ELR (cell line): Measurements from ENCODE around the gene UBA3.

Experiments used
- DNase-seq: peaks from one replicate; pipeline ENCODE4 v3.0.0-alpha.2; 2015; ENCODE audit warnings: low read depth

The UBA3 gene

DNA sequence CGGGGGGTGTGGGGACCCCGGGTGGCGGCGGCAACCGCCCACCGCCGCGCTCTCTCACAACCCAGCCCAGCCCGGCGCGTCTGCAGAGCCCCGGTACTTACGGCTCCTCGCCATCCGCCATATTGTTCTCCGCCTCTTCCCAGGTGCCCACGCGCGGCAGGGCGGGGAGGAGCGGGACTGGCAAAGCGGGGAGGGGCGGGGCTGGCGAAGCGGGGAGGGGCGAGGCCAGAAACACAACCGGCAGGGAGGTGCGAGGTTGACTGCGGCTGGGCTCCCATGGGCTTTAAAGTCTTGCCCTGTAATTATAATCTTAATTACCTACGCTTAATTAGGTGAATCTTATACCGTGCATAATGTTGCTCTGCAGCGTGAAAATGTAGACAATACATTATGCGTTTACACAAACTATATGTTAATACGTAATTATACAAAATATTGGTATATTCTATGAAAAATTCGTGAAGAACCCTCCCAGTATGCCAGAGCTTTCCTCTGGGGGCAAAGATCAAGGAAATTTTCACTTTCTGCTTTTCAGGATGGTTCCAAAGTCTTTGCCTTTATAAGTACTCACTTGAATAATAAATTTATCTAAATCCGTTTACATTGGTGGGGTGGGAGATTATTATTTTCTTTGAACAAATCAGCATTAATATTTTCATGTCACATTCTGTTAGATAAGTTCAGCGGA is at the start of gene UBA3:
Gene UBA3 (minus strand): TSS at position 133 of the 688 bp plus-strand sequence. CDS start 12 bp downstream, at position 121.
- DNase-seq: peak; percentile 90

DNA sequence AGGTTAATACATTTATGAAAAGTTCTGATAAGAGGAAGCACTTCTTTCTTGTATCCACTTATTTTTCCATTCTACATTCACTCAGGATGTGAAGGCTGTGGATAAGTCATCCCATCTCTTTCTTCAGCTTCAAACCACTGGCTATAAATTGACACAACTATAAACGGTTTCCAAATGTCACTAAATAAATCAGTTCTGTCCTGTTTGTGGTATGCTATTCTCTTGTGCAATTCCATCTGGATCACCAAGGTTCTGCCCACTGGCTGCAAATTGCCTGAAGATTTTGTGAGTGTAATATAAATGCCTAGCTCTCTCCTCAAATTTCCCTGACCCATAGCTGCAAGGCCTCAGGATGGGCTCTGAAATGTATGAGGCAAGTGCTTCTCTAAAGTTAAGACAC is 49.4 kb upstream of the UBA3 start:
- no peak for DNase-seq

DNA sequence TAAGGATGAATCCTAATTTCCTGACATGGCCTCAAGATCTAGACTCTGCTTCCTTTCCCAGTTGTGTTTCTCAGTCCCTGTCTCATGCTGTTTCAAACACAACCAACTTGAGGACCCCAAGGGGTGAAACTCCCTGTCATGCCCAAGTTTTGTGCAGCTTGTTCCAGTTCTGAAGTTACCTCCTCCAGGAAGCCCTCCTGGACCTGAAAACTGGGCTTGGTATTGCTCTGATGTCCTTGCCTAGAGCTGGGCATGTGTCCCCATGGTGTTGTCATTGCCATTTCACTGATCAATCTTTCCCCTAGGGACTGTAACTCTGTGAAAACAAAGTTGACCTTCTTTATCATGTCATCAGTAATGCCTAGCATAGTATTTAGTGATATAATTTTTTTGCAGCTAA is 48.3 kb upstream of the UBA3 start:
- DNase-seq: no peak

DNA sequence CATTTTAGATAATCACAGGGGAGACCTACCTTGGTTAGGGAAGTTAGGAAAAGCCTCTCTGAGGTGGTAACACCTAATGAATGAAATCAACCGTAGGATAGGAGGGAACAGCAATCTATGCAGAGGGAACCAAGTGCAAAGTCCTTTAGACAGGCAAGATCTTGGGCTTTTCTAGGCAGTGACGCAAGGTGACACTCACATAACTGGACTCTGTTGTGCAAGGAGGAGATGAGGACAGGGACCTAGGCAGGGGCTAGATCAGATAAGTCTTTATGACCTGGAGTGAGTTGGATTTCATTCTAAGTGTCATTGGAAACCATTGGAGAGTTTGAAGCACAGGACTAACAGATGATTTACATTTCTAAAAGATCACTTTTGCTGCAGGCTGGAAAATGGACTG is 46.8 kb upstream of the UBA3 start:
- no peak for DNase-seq

DNA sequence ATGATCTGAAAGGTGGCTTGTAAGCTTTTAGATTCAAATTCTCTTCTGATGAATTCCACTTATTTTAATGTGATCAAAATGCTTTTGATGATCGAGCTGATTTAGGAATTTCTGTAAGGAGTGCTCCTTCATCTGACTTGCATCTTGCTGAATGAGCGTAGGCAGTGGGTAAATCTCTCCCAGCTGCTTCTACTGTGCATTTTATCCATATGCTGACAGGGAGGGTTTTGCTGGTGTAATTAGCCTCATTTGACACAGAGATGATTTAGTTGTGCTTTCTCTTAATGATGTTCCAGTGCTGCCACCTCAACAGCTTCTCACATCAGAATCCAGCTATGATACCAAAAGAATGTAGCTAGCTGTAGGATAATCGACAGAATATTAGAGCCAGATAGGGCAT is 46.1 kb upstream of the UBA3 start:
- no peak for DNase-seq

DNA sequence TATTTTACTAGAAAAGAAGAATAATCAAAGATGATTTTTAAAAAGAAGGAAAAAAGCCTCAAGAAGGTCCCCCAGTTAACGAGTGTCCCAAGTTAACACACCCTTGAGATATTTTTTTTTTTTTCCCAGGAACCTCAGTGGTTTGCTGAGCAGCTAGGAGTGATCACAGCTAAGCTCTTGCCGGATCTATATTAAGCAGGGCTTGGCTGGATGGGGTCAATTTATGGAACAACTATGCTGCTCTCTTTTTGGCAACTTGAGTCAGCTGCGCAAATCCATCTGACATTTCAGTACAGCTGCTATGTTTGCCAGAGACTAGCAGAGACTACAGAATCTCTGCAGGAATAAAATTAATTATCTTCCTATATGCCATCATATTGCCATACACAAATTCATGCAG is 42.2 kb upstream of the UBA3 start, which contains the start of gene LMOD3:
Gene LMOD3 (minus strand): TSS at position 193 of the 400 bp plus-strand sequence. CDS start 209 bp downstream, outside the sequence.
- no peak for DNase-seq

DNA sequence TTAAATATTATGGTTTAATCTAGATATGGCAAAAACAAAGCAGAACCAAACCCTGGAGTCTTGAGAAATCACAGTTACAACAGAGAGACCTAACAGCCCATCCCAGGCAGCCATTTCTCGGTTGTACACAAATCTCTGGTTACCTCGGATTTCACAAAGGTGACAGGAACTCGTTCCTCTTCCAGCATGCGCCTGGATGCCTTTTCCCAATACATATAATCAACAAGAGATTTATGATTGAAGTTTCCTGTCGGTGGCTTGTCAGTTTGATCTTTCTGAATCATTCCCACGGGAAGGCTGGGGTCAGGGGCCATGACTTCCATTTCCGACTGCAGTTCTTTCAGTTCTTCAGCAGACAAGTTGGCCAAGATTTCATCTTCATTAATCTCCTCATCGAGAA is 41.8 kb upstream of the UBA3 start:
- DNase-seq: no peak

DNA sequence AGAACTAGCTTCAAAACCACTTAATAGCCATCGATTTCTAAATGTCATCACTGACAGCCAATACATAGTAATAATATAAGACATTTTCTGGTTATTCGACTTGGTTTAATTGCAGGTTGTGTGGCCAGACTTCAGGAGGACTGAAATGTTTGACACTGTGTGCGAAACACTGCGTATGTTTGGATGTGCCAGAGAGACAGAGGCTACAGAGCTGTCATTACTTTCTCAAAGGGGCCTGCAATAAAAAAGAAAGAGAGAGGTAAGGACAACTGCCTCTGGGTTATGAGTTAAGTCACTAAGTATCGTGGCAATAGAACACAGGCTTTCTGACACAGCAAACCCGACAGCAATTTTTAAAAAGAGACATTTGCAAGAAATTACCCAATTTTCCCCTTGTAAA is 41.3 kb upstream of the UBA3 start:
- DNase-seq: no peak

DNA sequence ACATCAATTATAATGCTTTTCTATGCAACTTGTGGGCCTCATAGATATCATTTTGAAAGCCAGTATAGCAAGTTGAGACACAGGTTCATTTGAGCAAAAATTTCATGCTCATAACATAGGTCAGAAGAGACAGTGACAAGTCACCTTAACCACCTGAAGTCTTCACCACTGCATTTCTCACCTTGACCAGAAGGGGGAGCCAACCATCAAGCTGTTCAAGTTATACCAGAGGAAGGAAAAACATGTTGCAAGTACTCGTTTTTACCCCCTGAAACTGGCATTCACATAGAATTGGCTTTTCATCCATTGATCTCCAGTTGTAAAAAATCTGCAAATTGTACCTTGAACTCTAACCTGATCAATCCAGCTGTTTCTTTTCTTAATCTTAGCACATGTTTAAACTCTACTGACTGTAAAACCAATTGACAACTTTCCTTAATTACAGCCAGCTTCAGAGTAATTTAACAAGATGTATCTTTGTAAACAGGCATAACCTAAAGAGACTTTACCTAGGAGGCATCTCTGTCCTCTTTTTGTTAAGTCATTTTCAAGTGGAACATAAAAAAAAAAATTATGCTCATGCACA is 40.8 kb upstream of the UBA3 start:
- DNase-seq: peak; percentile 73

DNA sequence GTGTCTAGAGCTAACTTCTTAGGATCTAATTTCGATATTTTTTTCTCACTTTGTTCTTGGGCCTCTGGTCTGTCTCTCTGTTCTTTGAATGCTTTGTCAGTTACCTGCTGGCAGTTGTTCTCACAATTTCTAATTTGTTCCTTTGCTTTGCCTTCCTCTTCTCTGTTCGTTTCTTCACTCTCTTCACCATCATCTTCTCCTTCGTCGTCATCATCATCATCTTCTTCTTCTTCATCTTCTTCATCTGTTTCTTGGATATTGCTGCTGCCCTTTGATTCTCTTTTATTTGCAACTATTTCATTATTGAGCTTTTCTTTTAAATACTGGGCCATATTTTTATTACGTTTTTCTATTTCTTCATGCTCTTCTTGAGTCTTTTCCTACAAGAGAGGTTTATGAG is 39.5 kb upstream of the UBA3 start:
- no peak for DNase-seq

DNA sequence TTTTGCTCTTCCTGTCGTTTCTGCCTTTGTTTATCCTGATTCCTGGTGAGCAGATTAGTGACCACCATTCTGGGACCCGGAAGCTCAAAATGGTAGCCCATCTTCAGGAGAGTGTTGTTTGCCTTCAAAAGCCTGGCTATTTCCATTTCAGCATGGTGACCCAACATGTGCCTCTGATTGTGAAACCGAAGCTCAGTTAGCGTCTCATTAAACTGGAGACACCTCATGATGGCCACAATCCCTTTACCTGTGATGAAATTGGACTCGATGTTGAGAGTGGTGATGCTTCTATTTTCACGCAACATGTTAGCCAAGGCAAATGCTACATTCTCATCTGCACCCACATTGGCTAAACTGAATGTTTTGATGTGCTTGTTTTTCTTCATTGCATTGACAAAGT is 39.0 kb upstream of the UBA3 start:
- no peak for DNase-seq

DNA sequence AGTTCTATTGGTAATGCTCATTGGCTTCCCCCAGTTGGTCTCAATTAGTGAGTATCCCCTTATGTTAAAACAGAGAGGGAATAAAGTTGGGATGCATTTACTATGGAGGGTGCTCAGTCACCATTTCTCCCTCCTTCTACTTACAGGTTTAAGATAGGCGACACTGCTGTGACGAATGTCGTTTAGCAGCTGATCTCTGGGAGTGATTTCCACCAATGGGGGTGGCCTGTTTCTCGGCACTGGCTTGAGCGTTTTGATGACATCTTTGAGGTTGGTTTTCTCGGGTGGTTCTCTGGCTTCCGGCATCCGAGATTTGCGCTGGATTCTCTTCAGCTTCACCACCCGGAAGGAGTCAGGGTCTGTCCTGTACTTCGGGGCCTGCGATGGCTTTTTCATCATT is 38.4 kb upstream of the UBA3 start:
- no peak for DNase-seq

DNA sequence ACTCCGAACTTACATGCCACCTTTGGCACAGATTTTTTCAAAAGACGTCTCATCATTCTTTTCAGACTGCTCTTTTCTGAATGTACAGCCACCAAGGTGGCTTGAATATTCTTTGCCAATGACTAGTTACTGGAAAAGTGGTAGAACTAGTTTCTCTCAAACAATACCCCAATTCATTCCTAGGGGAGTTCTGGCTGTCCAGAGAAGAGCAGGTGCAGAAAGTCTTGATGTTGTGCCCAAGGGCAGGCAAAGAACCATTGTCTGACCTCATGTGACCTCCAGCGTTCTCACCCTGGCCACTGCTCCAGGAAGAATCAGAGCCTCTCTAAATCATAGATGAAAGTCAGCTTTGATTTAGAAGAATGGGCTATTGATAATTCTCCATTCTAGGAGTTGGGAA is 36.7 kb upstream of the UBA3 start:
- no peak for DNase-seq

DNA sequence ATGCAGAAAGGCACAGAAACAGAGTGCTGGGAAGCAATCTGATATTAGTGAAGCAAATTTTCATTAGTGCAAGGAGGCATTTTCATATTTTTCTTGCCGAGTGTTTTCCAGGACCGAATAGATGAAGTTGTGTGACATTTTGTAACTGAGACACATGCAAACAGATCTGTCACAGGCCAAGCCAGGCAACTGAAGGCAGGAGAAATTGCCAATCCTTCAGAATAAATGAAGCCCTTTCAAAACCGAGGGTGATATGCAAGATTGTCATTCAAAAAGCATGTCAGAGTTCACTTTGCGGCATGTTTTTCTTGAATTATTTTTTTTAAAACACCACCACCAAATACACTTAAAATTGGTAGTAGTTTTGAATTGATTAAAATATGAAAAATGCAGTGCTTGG is 36.0 kb upstream of the UBA3 start:
- no peak for DNase-seq

DNA sequence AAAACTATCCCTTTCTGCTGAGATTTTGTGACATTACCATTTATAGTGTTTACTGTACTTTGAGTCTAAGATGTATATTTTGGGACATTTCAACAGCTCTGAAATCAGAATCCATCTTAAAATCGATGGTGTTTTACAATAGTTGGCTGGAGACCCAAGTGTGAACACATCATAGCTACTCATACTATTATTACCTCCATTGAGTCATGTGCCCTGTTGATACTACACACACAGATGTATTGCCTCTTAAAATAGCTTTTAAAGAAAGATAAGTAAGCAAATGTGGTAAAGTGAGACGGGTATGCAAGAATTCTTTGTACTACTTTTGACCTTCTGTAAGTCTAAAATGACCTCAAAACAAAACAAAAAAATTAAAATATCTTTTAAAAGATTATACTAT is 35.6 kb upstream of the UBA3 start:
- DNase-seq: peak; percentile 52

DNA sequence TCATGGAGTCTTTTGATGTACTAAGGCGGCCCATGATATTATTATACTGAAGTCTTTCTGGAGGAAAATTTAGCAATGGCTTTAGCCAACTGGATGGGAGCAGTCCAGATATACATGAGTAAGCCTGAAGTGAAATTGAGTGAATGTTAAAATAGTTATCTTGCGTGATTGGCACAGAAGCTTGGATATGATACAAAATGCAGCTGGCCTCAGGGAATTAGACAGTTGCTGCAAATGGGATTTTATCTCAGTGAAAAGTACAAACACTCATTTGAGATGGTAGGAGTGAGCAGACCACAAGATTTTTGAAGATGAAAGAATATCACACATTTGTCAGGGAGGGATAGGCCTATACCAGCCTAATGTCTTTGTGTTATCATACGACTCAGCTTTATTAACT is 33.4 kb upstream of the UBA3 start:
- no peak for DNase-seq

DNA sequence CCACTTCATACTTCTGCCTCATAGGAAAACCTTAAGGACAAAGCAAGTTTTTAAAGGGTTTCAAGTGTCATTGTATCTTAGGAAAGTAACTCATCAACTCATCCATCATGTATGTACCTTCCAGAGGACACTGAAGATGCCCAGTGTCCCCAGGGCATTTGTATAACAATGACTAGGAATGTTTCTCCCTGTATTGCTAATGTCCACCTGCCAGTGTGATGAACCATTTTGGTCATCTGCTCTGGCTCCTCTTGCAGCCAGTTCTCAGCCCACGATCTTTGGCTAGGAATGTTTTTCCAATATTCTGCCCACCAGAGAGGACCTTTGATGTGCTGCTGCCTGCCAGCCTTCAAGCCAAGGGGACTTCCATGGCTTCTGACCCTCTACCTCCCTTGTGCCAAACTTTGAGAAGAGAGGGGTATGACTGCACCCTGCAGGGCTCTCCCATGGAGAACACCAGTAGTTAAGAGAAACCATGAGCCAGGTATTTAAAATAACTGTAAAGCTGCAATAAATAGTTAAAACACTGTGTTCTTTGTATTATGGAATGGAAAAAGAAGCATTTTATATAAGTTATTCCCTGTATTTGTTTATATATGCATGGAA is 30.9 kb upstream of the UBA3 start:
- no peak for DNase-seq

DNA sequence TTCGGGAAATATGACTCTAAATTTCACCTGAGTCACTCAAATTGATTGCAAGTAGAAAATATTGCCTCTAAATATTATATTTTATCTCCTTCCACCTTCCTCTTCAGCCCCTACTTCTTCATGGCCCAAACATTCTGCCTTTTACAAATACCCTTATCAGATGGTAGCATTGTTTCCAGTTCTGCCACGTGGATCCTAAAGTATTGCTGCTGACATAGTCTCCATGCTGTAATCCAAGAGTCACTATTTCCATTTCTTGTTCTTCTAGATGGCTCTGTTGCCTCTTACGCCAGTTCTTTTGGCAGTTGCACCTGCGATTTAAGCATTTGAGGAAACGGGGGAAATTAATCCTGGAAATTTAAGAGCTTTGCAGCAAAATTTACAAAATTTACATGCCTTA is 28.6 kb upstream of the UBA3 start:
- DNase-seq: no peak

DNA sequence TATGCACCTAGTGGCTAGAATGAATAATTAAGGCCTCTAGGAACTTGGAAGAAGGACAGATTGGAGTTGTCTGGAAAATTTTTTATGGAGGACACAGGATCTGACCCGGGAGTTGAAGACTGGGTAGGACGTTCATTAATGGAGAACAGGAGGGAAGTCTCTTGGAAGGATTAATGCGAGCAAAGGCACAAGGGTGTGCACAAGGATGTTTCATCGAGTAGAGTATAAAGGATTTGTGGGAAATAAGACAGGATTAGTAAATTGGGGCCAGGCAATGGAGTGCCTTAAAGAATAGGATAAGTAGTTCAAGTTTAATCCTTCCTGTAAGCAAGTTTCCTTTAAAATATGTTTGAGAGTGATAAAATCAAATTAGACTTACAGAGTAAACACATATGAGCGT is 27.7 kb upstream of the UBA3 start:
- DNase-seq: no peak

DNA sequence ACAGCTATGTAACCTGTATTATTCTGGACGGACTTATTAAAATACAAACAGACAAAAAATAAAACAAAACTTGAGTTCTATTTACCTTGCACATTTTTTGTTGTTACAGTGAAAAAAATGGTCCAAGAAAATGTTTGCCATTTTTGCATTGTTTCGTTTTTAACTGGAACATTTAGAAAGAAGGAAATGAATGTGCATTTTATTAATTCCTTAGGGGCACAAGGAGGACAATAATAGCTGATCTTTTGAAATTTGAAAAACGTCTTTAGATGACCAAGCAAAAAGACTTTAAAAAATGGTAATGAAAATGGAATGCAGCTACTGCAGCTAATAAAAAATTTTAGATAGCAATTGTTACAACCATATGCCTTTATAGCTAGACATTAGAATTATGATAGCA is 25.2 kb upstream of the UBA3 start:
- DNase-seq: no peak

DNA sequence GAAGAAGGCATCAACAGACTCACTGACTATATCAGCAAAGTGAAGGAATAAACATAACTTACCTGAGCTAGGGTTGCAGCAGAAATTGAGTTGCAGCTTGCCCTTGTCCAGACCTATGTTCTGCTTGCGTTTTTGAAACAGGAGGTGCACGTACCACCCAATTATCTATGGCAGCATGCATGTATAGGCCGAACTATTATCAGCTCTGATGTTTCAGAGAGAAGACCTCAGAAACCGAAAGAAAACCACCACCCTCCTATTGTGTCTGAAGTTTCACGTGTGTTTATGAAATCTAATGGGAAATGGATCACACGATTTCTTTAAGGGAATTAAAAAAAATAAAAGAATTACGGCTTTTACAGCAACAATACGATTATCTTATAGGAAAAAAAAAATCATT is 24.4 kb upstream of the UBA3 start:
- no peak for DNase-seq

DNA sequence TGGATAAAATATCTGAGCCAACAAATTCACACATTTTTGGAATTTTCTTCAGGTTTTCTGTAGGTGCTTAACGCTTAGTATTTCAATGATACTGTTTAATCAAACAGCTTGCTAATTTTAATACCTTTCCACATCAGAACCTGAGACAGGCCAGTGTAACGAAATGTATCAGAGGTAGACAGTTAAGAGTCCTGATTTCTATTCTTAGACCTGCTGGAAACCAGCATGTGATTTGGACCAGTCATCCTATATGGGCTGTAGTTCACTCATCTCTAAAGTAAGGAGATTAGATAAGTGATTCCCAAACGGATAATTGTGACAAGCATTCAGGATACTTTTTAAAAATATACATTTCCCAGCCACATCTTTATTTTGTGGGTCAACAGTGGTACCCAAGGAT is 23.0 kb upstream of the UBA3 start:
- no peak for DNase-seq

DNA sequence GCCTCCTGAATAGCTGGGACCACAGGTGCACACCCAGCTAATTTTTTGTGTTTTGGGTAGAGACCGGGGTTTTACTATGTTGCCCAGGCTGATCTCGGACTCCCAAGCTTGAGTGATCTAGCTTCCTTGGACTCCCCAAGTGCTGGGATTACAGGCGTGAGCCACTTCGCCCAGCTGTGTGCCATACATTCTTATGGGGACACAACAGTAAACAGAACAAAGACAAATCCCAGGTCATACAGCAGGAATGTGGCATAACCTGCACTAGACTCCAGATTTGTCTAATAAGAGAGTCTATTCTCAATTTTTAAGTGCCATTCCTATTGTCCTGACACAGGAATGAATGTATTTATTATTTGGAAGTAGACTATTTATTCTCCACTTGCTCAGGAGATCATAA is 22.2 kb upstream of the UBA3 start:
- DNase-seq: no peak

DNA sequence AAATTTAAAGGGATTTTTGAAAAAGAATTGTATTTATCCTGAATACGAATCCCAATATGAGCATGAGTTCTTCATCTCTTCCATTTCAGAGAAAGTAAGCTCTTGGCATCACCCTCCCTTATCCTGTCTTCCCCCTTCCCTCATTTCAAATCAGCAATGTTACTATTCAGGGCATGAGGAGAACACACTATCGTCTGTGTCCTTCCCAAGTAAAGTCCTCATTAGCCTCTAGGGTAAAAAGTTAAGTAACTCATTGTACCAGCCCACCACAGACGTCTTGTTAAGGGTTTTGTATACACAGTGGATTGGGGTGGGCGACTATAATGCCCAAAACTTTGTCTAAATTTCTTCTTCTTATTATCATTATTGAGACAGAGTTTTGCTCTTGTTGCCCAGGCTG is 19.4 kb upstream of the UBA3 start:
- DNase-seq: no peak
